ENCODE data around the gene DPM2. TPM values are rescaled to one million over a fixed set of nuclear protein-coding genes. Genes with fewer than 3 reads are reported as not detected.

The DPM2 gene
- total RNA-seq, 6 experiments from 2014 or later, result 10.6 to 19.1 (median 13.9) TPM

GRCh38 chr9:127915801-127916719, 21.6 kb downstream of the DPM2 start:
- ATAC-seq (peak in 1 of 4 donors; percentile 3), DNase-seq (no peak)
- TF ChIP-seq POLR2A (IDR thresholded peaks at IDR 0.05) (no peak), CTCF (IDR thresholded peaks at IDR 0.05) (no peak)

GRCh38 chr9:127915325-127915752, 22.3 kb downstream of the DPM2 start:
- WGBS (ENCODE audit: insufficient coverage, low coverage, low lambda C conversion rate, missing lambda C conversion rate), result 52% methylated on average over 2 of the region's 5 CpGs

More at GRCh38 chr9:127915801-127916719, 21.6 kb downstream of the DPM2 start:
- peak overlapping the region; percentile 54 to 69 (median 62) for H3K4me3 ChIP-seq
- H3K4me1 ChIP-seq, result peaks cover 0 to 47% (median 9%) of the 10 kb centered on the region in 4 donors
- WGBS (ENCODE audit: insufficient coverage, low coverage, low lambda C conversion rate, missing lambda C conversion rate), result 24% methylated on average over 10 of the region's 27 CpGs
- intact Hi-C loops (cut with DNase I), result no loop called here
- peak overlapping the region in 2 of 3 donors; percentile 5 to 43 for H3K27ac ChIP-seq
- no peaks in the 10 kb centered on the region for H3K9me3 ChIP-seq
- no peaks in the 10 kb centered on the region for H3K27me3 ChIP-seq
- H3K36me3 ChIP-seq, result peaks cover 0 to 1% (median 0%) of the 10 kb centered on the region in 4 donors

GRCh38 chr9:127913682-127914081, 24.0 kb downstream of the DPM2 start:
- H3K27ac ChIP-seq, result no peak overlapping the region
- intact Hi-C loops (cut with DNase I), result no loop called here
- H3K9me3 ChIP-seq, result no peaks in the 10 kb centered on the region
- TF ChIP-seq POLR2A (IDR thresholded peaks at IDR 0.05) (no peak), CTCF (IDR thresholded peaks at IDR 0.05) (no peak)
- ATAC-seq (no peak), DNase-seq (no peak)
- H3K36me3 ChIP-seq, result peaks cover 0 to 1% (median 0%) of the 10 kb centered on the region in 4 donors
- peaks cover 0 to 34% (median 9%) of the 10 kb centered on the region in 4 donors for H3K4me1 ChIP-seq
- no peak overlapping the region for H3K4me3 ChIP-seq
- 100% methylated on average over 7 of the region's 11 CpGs for WGBS (ENCODE audit: insufficient coverage, low coverage, low lambda C conversion rate, missing lambda C conversion rate)
- no peaks in the 10 kb centered on the region for H3K27me3 ChIP-seq

More at GRCh38 chr9:127915325-127915752, 22.3 kb downstream of the DPM2 start:
- intact Hi-C loops (cut with DNase I), result no loop called here
- Histone ChIP-seq H3K36me3 (peaks cover 0 to 1% (median 0%) of the 10 kb centered on the region in 4 donors), H3K4me1 (peaks cover 0 to 47% (median 9%) of the 10 kb centered on the region in 4 donors), H3K4me3 (no peak overlapping the region), H3K27me3 (no peaks in the 10 kb centered on the region), H3K9me3 (no peaks in the 10 kb centered on the region), H3K27ac (no peak overlapping the region)
- ATAC-seq (peak in 1 of 4 donors; percentile 5), DNase-seq (no peak)
- TF ChIP-seq CTCF (IDR thresholded peaks at IDR 0.05) (no peak), POLR2A (IDR thresholded peaks at IDR 0.05) (no peak)

- no peak overlapping the region for H3K4me3 ChIP-seq
- intact Hi-C loops (cut with DNase I), result no loop called here
- ATAC-seq (peak in 3 of 4 donors; percentile 5 to 12 (median 5)), DNase-seq (no peak)
- 43% methylated on average over 5 of the region's 5 CpGs for WGBS (ENCODE audit: insufficient coverage, low coverage, low lambda C conversion rate, missing lambda C conversion rate)
- peaks cover 0 to 28% (median 9%) of the 10 kb centered on the region in 4 donors for H3K4me1 ChIP-seq
- H3K27me3 ChIP-seq, result no peaks in the 10 kb centered on the region
- TF ChIP-seq CTCF (IDR thresholded peaks at IDR 0.05) (no peak), POLR2A (IDR thresholded peaks at IDR 0.05) (no peak)
- no peak overlapping the region for H3K27ac ChIP-seq
- peaks cover 0 to 1% (median 0%) of the 10 kb centered on the region in 4 donors for H3K36me3 ChIP-seq
- H3K9me3 ChIP-seq, result no peaks in the 10 kb centered on the region
Observed at GRCh38 chr9:127912882-127913281, 24.8 kb downstream of the DPM2 start.
